Activated CD4-positive, alpha-beta T cell treated with anti-CD3 and anti-CD28 coated beads, Interleukin-2, Interleukin-6, amounts not matched to agents 100 ng/mL and 50 ng/mL, durations not matched to agents 16 hours and 8 hours (primary cell): ENCODE measurements around the gene MTA1.
A peak's percentile ranks its signal among the peaks of the same experiment; 100 is the strongest.

ENCODE experiments used
- DNase-seq: peaks from one replicate; pipeline ENCODE4 v3.0.0-alpha.2; 2020

MTA1 gene

DNA sequence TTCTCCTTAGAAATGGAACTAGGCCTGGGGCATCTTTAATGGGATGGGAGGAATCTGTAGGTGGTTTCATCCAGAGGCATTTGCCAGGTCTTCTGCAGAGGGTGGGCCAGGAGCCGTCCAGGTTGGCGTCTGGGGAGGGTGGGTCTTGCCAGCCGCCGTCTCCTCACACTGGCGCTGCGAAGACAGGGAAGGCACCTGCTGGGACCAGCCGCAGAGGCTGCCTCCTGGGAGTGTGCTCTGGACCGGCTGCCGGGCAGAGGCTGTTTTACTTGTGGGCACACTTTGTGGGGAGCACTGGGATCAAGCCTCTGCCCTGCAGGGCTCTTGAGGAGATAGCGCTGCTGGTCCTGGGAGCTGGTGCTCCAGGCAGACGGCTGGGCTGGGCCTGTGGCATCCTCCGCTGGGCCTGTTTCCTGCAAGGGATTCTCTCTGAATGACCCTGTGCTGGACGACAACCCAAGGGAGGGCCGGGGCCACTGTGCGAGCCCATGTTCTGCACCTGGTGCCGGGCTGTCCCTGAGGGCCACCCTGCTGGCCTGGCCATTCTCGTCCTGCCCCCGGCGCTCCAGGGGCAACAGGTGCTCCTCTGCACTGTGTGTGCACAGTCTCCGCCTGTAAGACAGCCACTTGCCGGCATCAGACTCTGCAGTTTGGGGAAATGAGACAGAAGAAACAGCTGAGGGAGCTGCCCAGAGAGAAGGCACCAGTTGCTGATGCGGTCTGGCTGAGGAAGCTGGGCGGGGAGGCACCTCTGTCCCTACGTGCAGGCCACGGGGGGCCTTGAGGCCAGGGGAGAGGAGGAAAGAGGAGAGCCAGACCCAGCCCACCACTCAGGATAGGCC is 31.3 kb upstream of the MTA1 start:
- no peak for DNase-seq

DNA sequence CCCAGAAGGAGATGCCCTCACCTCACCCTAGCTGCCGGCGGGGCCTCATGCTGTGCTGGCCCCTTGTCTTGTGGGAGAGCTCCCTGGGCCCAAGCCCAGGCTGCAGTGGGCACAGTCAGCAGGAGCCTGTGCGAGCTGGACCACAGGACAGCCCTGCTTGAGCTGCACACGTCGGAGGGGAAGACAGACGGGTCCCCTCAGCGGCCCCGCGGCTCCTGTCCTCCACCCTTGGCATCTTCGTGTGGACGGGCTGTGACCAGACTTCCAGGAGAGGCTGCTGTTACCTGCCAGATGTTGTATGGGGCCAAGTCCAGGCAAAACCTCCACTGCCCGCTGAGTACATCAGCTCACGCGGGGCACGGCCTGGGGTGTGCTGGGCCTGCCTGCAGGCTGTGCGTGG is 30.7 kb upstream of the MTA1 start:
- no peak for DNase-seq

DNA sequence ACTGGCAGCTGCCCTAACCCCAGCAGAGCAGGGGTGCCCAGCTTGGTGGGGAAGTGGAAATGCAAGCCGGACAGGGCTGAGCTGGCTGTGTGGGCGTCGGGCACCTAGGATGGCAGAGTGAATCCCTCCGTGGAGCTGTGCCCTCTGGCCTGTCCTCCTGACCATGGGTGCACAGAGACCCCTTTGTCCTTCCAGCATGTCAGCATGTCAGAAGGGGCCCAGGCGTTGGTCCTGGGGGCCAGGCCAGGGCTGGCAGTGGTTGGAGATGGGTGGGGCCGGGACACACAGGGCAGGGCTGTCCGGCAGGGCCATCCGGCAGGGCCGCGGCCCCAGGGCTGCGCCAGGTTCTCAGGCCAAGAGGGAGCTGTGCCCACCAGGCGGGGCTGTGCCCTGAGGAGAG is 30.1 kb upstream of the MTA1 start:
- no peak for DNase-seq

DNA sequence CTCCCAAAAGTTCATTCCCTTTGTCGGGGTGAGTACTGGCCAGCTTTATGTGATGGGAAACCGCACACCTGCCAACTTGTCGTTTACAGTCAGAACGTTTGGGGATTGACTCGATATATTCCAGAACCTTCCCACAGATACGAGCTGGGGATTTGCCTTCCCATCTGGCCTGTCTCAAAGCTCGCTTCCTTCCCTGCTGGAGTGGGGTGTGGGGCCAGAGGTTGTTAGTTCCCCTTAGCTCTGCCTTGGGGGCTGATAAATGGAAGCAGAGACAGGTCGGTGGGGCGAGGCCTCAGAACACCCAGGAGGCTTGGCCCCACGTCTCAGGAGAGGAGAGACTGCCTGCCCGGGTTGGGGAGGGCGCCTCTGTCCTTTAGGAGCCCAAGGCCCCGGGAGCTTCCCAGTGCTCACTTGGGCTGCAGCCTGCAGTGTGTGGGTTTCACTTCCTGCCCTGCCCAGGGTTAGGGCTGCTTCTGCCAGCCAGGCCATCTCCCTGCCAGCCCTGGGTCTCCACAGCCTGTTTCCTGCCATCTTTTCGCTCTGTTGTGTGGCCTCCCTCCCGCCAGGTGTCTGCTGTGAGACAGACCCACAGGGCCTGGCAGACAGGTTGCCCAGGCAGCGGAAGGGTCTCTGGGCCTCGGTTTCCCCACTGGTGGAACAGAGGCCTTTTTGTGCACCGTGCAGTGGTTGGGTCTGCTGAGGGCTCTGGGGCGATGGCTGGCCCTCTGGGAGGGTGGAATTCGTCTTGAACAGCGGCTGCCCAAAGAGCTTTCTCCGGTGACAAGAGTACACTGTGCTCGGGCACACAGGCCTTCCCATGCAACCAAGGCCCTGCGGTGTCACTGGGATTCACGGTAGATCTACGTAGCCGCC is 29.4 kb upstream of the MTA1 start:
- peak; percentile 11 for DNase-seq

DNA sequence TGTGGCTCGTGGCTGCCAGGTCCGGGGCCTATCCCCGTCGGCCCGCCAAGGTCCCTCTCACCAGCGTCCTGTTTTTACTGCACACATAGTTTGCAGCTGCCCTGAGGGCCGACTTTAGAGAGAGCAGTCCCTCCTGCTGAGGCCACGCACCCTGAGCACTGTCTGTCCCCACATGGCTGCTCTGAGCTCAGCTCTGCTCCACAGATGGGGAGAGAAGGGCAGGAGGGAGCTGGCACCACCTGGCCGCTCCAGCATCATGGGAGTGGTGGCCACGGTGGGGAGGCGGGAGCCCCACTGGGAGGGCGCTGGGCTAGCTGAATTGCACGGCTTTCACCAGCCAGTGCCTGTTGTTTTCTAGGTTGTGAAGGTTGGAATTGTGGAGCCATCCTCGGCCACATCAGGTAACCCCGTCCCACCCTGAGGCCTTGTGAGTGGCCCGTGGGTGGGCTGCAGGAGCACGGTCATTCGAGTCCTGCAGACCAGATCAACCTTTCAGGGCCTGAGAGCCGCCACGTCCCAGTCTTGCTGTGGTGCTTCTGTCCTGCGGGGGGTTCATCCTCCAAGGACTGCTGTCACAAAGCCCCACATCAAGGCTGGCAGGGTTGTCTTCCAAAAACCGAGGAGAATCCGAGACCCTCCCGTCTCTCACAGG is 28.7 kb upstream of the MTA1 start:
- no peak for DNase-seq

DNA sequence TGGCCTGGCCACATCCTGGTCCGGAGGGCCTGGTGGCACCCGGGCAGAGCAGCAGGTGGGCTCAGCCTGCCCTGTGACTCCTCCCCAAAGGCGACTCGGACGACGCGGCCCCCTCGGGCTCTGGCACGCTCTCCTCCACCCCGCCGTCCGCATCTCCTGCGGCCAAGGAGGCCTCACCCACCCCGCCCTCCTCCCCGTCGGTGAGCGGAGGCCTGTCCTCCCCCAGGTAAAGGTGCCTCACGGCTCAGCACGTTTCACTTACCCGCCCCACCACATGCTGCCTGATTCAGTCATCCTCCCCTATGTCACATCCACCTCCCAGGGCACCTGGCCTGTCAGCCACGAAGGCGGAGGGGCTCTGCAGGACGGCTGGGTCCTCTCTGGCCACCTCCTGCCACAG is 28.1 kb upstream of the MTA1 start:
- DNase-seq: no peak

DNA sequence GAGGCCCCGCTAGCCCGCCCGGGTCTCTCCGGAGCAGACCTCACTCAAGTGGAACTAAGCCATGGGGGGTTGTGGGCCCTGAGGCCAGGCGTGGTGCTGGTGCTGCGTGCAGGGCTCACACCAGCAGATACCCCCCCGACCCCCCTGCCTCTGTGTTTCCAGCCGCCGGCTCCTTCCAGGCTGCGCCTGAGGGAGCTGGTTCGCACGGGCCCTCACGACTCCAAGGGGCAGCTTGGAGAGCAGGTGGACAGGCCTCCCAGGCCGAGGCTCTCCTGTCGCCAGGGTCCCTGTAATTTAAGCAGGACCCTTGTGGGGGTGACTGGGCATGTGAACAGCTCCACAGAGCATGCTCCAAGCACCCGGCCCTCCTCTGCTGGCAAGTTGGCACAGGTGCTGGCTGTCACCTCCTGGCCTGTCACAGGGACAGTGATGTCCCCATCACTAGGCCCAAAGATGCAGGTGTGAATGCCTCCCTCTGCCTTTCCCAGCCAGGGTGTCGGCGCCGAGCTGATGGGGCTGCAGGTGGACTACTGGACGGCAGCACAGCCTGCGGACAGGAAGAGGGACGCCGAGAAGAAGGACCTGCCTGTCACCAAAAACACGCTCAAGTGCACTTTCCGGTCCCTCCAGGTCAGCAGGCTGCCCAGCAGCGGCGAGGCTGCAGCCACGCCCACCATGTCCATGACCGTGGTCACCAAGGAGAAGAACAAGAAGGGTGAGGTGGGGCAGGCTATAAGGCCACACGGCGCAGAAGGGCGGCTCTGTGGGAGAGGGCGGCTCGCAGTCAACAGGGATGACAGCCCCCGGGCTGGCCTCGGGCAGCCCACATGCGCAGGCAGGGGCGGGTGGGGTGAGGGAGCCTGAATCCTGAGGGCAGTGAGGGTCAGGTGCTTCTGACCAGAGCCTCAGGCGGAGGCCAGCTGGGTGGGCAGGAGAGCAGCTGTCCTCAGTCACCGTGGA is 27.2 kb upstream of the MTA1 start:
- no peak for DNase-seq

DNA sequence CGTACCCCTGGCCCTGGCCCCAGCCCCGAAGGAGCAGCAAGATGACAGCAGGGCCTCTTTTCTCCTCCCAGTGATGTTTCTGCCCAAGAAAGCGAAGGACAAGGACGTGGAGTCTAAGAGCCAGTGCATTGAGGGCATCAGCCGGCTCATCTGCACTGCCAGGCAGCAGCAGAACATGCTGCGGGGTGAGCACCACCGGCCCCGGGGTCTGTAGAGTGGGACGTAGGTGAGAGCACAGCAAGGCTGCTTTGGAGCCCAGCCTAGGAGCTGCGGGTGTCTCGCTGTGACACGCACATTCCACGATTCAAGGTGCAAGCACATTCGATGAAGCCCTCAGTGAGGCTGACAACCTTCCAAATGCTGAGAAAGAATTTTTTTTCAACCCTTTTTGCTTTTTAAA is 26.5 kb upstream of the MTA1 start:
- DNase-seq: no peak

DNA sequence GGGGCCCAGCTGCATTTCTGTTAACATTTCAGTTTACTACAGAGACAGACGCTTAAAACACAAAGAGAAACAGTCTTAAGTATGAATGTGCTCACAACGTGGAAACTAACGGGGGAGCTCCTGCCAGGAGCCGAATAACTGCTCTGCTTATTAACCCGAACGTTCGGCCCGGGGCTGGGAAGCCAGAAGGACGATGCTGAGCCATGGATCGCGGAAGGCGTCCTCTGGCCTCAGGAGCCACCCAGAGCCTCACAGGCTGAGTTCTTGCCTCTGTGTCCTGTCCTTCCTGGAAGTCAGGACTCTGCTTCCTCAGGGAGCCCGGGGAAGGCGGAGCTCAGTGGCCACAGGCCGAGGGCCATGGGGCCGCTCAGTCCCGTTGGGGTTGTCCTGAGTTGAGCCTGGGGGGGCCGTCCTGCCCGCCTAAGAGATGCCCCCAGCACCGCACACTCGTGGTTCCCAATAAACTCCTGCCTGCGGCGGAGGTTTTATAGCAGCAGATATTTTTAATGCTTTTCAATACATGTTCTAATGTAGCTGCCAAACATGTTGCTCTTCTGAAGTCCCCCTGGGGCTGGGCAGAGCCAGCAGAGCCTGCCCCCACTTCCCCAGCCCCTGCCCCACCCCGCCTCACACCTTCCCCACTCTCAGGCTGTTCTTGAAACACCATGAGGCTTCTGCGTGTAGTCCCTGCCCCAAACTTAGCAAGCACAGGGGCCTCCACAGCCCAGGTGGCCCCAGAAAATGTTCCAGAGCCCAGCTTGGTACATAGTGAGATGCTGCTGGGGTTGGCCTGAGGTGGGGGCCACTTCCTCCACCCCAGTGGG is 24.7 kb upstream of the MTA1 start:
- no peak for DNase-seq

DNA sequence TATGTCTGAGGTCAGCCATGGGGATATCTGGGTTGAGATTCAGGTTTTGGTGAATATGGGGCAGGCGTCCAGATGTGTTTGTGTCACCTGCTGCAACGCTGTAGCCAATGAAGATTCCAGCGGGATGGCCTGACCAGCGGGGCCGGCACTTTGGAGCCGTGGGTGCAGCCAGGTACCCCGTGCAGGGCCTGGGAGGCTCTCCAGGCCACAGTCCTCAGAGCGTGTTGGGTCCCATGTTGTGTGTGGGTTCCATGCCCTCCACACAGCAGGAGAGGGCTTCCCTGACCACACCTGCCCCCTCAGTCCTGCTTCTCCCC is 24.1 kb upstream of the MTA1 start:
- no peak for DNase-seq

DNA sequence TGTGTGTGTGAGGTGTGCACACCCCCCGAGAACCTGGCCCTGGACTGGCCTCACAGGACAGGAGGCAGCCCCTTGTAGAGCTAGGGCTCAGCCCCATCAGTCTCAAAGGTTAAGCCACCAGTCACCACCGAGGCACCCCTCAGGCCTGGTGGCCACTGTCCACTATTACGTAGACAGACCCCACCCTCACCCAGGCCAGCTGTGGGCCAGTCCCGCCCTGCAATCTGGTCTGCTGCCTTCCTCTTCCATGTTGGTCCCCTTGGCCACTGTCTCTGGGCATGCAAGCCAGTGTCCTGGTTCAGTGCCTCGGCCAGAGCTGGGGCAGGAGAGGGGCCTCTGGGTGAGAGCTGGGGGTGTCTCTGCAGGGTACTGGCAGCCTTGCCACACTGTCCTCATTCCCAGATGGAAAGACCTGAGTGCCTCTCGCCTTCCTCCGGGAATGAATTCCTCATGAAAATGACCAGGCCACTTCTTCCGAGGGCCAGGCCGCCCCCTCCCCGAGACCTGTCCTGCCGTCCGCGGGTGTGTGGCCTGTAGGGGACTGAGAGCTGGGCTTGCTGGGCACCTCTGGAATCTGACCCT is 22.2 kb upstream of the MTA1 start:
- DNase-seq: no peak

DNA sequence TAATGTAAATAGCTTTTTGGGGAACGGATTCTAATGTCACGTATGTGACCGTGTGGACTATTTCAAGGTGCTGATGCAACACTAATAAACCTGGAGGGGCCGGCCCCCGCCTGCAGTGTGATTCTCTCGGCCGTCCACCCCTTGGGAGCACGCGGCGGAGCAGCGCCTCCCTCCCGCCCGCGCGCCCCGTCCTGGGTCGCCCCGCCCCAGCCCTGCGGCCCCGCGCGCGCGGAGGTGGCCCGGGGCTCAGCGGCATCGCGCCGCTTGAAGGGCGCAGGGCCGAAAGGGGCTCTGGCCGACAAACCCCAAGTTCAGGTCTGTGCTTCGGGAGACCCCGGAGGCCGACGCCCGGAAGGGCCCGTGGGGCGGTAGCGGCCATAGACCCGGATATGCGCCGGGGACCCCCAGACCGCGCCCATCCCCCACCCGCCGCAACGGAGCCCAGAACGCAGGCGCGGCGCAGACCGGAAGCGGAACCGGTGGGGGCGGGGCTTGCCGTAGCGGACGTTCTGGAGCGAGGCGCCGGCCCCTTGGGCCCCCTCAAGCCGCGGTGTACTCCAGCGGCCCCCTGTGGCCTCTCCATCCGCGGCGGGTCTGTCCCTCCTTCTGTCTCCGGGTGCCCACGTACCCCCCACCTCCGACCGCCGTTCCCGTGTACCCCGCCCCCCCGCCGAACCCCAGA is 21.4 kb upstream of the MTA1 start, which contains the start of gene TEX22:
TEX22 (plus strand) TSS at position 495 of the 682 bp plus-strand sequence. CDS start 803 bp downstream, outside the sequence.
- peak; percentile 92 for DNase-seq

DNA sequence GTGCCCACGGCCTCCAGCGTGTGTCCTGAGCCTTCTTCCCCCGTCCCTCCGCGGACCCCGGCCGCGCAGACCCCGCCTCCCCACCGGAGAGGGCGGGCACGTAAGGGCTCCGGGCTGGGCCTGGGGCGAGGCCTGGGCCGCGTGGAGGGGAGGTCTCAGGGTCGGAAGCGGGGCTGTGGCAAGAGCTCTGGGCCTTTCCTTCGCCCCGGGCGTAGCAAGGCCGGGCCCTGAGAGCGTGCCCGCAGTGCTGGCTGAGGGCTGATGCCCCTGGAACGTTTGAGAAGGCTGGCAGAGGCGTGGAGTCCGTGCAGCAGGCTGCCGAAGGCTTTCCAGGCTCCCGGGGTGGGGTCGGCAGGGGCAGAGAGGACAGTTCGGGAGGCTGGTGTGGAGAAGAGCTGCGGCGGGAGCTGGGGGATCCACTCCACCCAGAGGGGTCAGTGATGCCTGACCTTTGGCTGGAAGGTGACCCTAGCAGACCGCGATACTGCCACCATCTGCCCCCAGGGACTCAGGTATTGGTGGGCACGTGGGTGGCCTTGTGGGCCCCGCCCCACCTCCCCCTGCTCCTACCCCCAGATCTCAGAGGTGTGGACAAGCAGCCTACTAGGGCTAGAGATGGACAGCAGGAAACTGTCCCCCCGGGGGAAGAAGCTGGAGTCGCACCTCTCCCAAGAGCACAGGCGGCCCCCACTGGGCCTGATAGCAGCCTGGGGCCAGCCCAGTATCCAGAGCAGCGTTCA is 20.7 kb upstream of the MTA1 start:
- peak; percentile 58 for DNase-seq

DNA sequence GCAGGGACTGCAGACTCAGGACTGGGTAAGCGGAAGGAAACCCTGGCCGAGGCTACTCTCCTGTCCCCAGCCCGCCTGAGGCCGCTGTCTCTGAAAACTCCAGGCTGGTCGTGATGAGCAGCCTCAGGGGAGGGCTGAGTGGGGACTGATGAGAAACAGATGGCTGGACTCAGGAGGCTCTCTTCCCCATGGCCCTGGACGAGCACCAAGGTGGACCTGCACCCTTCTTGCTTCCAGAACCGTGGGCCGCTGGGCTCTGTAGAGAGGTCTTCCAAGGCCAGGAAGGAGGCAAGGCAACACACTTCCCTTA is 20.2 kb upstream of the MTA1 start:
- DNase-seq: no peak

DNA sequence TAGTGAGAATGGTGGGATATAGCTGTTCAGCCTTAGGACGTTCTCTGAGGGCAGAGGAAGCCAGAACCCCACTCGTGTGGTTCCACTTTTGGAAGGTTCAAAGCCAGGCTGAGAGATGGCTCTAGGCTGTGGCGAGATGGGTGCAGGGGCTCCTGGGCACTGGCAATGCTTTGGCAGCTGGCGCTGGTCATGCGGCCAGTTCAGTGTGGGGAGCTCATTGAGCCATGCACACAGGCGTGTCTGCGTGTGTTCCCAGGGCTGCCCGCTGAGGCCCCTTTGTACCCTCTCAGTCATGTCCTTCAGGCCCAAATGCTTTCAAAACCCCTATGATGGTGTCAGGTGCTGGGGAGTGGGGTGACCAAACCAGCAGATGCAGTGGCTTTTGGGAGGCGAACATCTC is 19.6 kb upstream of the MTA1 start:
- no peak for DNase-seq

DNA sequence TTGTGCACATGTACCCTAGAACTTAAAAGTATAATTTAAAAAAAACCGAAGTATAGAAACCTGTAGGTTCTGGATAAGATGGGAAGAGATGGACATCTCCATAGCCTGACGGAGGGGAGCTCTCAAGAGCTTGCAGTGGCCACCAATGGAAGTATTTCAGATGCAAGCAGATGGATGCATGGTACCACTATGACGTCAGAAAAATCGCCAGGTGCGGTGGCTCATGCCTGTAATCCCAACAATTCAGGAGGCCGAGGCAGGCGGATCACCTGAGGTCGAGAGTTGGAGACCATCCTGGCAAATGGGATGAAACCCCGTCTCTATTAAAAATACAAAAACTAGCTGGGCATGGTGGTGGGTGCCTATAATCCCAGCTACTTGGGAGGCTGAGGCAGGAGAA is 17.9 kb upstream of the MTA1 start:
- DNase-seq: no peak

DNA sequence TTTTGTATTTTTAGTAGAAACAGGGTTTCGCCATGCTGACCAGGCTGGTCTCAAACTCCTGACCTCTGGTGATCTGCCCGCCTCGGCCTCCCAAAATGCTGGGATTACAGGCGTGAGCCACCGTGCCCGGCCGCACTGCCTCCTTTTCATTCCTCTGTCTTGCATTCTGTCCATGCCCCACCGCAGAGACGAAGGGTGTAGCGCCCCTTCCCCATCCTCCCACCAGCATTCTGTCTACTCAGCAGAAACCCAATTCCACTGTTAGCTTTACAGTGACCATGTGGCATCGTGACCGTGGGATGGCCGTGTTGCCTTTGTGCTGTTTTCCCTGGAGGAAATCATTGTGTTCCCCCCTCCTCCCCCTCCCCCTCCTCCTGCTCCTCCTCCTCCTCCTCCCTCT is 11.0 kb upstream of the MTA1 start:
- DNase-seq: no peak

DNA sequence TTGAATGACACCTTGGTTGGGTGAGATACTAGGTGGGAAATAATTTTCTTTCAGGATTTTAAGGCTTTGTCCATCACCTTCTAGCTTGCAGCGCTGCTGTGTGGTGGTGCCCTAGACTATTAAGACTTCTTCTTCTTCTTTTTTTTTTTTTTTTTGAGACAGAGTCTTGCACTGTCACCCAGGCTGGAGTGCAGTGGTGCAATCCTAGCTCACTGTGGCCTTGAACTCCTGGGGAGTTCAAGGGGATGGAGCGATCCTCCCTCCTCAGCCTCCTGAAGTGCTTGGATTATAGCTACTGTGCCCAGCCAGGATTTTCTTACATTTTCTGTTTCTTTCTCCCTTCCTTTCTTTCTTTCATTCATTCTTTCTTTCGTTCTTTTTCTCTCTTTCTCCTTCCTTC is 10.3 kb upstream of the MTA1 start:
- no peak for DNase-seq

DNA sequence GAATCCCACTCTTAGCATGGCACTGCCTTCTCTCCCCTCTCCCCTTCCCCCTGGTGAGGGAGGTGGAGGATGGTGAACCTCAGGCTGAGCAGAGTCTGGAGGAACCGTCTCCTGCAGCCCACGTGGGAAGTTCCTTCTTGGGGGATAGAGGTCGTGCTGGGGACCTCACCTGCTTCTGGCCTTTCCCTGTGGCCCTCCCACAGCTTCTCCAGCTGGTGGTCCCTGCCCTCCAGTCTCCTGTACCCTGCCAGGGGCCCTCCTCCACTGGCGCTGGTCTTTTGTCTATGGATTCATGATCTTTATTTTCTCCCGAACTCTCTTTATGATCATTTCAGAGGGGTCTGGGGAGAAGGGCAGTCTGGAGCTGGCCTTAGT is 9.0 kb upstream of the MTA1 start:
- DNase-seq: no peak
